C4-2B (cell line): Measurements from ENCODE around the gene BIN1.

ENCODE experiments used
- CTCF ChIP-seq: fragments of 450-650 bp; conservative IDR thresholded peaks from 2 replicates; pipeline ENCODE4 v1.5.1; 2017; ENCODE audit warnings: mild to moderate bottlenecking
- ZFX ChIP-seq: fragments of 450-650 bp; IDR thresholded peaks from 2 replicates; pipeline ENCODE4 v1.6.1; 2017

GRCh38 chr2:127096280-127096679, 10.7 kb downstream of the BIN1 start:
- TF ChIP-seq CTCF = no peak
- no peak for TF ChIP-seq ZFX
